22Rv1 (cell line): Measurements from ENCODE around the gene FAM193B.

Experiments used
- ZFX ChIP-seq: fragments of 450-650 bp; IDR thresholded peaks from 2 replicates; pipeline ENCODE4 v1.6.1; 2017; ENCODE audit warnings: antibody characterized with exemption, borderline replicate concordance
- TF ChIP-seq, protein P1 (sequence below): fragments of 450-650 bp; IDR thresholded peaks from 2 replicates; pipeline ENCODE4 v1.5.1; 2017; ENCODE audit warnings: mild to moderate bottlenecking

DNA sequence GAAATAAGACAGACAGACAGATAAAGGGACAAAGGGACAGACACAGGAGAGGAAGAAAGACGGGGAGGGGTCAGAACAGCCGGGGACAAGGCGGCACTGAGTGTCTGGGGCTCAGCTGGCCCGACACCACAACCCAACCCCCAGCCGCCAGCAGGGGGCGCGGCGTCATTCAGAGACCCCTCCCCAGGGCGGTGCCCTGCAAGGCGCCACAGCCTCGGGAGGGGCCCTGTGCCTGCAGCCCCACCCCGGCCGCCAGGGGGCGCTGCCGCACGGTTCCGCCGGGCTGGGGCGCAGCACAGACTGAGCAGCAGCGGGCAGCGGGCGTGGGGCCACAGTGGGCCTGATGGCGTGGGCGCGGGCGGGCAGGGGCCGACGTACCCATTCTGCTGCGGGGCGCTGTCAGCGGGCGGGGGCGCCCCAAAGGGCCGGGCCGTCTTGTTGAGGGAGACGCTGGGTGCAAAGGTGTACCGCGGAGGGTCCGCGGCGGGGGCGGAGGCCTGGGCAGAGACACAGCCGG lies 62.9 kb downstream of the FAM193B start:
- TF ChIP-seq, protein P1, sequence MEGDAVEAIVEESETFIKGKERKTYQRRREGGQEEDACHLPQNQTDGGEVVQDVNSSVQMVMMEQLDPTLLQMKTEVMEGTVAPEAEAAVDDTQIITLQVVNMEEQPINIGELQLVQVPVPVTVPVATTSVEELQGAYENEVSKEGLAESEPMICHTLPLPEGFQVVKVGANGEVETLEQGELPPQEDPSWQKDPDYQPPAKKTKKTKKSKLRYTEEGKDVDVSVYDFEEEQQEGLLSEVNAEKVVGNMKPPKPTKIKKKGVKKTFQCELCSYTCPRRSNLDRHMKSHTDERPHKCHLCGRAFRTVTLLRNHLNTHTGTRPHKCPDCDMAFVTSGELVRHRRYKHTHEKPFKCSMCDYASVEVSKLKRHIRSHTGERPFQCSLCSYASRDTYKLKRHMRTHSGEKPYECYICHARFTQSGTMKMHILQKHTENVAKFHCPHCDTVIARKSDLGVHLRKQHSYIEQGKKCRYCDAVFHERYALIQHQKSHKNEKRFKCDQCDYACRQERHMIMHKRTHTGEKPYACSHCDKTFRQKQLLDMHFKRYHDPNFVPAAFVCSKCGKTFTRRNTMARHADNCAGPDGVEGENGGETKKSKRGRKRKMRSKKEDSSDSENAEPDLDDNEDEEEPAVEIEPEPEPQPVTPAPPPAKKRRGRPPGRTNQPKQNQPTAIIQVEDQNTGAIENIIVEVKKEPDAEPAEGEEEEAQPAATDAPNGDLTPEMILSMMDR: peak; percentile 98
- TF ChIP-seq ZFX: no peak
